RWPE1 (cell line): Measurements from ENCODE around the gene RETREG3.
"Not testable (repeated sequence)": the region's sequence is repeated elsewhere in the genome, so short reads cannot be mapped to it uniquely, and the experiment has no call there.

Source experiments
- CTCF ChIA-PET: fragments of 350-600 bp; sonication (Branson Sonifier 250); formaldehyde crosslinking; extraction: SDS; loops from one replicate; lab custom pipeline; 2021; lab: Yijun Ruan, JAX
- POLR2A ChIA-PET: fragments of 400-600 bp; formaldehyde crosslinking; extraction: SDS; loops from one replicate; lab custom pipeline; 2020; ENCODE audit warnings: antibody characterized with exemption; ENCODE audit not compliant: low non-redundant PET; lab: Yijun Ruan, JAX
- DNase-seq: peaks from one replicate; pipeline ENCODE4 v3.0.0; 2012; ENCODE audit warnings: low spot score
- H3K27ac ChIP-seq: fragments of 450-650 bp; 2 replicates; pipeline ENCODE4 v1.5.1; 2017
- TF ChIP-seq, protein P1 (sequence below): fragments of 450-650 bp; conservative IDR thresholded peaks from 2 replicates; pipeline ENCODE4 v1.5.1; 2017; ENCODE audit warnings: low read depth, mild to moderate bottlenecking

RETREG3 gene

DNA sequence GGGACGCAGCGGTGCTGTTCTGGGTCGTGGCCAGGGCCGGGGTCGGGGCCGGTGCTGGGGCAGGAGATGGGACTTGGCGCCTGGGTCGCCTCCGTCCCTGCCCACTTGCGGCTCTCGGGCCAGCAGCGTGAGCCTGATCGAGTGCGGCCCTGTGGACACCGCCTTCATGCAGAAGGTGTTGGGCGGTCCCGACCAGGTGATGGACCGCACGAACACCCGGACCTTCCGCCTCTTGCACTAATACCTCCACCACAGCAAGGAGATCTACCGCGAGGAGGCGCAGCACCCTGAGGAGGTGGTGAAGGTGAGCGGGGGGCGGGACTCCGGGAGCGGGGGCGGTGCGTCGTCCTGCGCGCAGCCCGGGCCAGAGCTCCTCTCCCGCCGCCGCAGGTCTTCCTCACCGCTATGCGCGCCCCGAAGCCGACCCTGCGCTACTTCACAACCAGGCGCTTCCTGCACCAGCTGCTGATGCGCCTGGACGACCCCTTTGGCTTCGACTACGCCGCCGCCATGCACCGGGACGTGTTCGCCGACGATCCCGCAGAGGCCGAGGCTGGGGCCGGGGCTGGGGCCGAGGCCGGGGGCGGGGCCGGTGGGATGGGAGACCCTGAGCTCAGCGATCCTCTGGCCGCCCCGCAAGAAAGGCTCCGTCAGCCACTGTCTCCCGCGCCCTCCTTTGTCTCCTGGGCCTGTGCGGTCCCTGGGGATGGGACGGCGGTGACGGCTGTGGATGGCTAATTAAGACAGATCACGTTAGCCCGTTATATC lies 60.9 kb downstream of the RETREG3 start:
- CTCF ChIA-PET: interaction anchor here (0.5 to 0.9 kb wide), 4 partner anchors 29 to 236 kb away, joined by 3 to 4 read pairs (median 3); no protein-coding TSS in a partner anchor

DNA sequence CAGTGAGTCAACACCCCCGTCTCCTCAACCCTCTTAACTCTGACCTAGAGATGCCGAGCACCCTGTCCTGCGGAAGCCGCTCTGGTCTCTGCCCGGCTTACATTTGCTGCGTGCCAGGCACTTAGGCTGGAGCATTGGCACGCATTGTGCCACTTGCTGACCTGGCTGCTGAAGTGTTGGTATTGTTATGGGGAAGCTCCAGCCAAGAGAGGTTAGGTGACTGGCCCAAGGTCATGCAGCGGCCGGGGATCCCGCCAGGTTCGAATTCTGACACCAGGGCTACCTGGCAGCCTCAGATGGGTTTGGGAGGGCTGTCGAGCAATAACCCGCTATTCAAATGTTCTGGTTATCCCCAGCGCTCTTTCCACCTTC lies 61.5 kb downstream of the RETREG3 start:
- POLR2A ChIA-PET: interaction anchor here (0.6 kb wide), 1 partner anchor 227 kb away, joined by 7 read pairs; no protein-coding TSS in a partner anchor
- CTCF ChIA-PET: interaction anchor here (0.5 kb wide), 1 partner anchor 95 kb away, joined by 3 read pairs; no protein-coding TSS in a partner anchor
- peak overlapping the region; percentile 54 for H3K27ac ChIP-seq
- DNase-seq: no peak
- TF ChIP-seq, protein P1, sequence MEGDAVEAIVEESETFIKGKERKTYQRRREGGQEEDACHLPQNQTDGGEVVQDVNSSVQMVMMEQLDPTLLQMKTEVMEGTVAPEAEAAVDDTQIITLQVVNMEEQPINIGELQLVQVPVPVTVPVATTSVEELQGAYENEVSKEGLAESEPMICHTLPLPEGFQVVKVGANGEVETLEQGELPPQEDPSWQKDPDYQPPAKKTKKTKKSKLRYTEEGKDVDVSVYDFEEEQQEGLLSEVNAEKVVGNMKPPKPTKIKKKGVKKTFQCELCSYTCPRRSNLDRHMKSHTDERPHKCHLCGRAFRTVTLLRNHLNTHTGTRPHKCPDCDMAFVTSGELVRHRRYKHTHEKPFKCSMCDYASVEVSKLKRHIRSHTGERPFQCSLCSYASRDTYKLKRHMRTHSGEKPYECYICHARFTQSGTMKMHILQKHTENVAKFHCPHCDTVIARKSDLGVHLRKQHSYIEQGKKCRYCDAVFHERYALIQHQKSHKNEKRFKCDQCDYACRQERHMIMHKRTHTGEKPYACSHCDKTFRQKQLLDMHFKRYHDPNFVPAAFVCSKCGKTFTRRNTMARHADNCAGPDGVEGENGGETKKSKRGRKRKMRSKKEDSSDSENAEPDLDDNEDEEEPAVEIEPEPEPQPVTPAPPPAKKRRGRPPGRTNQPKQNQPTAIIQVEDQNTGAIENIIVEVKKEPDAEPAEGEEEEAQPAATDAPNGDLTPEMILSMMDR: no peak

More for the DNA sequence above, 60.9 kb downstream of the RETREG3 start:
- POLR2A ChIA-PET: interaction anchor here (0.5 to 0.8 kb wide), 3 partner anchors 11 to 228 kb away, joined by 3 to 7 read pairs (median 3); no protein-coding TSS in a partner anchor
- TF ChIP-seq, protein P1: peak; percentile 68
- peak overlapping the region; percentile 54 for H3K27ac ChIP-seq
- no peak for DNase-seq

DNA sequence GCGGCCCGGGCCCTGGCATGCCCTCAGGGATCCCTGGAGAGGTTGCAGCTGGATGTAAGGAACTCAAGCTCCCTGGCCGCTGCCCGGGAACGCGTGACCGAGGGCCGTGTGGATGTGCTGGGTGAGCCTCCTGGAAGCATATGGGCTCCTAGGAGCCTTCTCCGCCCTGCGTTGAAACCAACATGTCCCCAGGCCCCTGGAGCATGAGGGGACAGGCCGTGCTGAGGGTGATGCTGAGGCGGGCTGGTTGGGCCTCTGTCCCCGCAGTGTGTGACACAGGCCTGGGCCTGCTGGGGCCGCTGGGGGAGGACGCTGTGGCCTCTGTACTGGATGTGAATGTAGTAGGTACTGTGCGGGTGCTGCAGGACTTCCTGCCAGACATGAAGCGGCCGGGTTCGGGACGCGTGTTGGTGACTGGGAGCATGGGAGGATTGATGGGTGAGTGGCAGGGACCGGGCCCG lies 62.1 kb downstream of the RETREG3 start:
- no peak for DNase-seq
- POLR2A ChIA-PET: no interaction called here
- peak overlapping the region; percentile 13; the same call in 1 of the 2 replicates for H3K27ac ChIP-seq
- TF ChIP-seq, protein P1: no peak
- CTCF ChIA-PET: no interaction called here

DNA sequence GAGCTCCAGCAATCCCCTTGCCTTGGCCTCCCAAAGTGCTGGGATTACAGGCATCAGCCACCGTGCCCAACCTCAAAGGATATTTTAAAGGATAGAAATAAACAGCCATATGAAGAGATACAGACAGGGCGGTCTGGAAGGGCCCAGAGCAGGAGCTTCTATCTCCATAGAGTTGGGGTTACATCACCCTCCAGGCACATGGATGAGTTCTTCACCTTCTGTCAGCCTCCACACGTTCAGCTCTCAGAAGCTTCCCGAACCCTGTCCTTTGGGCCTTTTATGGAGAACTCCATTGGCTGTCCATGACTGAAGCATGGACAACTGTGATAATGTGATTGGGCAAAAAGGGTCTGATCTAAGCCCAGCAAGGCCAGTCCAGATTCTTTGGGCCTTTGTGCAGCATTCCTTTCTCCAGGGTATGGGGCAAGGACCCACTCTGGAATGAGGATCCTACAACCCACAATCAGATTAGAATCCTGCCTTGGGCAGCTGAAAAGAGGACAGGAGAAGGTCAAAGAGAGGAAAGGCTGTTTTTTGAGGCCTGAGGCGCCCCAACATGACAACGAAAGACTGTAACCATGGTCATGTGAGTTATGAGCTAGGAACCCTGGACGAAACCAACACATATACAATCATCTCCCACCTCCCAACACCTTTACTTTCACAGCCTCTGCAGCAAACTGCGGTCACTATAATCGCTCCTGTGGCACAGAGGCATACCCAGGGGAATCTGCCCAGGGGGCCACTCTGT lies 63.2 kb downstream of the RETREG3 start:
- 0 out of 2 replicates have a peak overlapping the region, but pooled peaks have one; percentile 75 for H3K27ac ChIP-seq
- CTCF ChIA-PET, DNase-seq: not testable (repeated sequence)
- POLR2A ChIA-PET: interaction anchor here (0.6 kb wide), 1 partner anchor 360 kb away, joined by 4 read pairs; no protein-coding TSS in a partner anchor

DNA sequence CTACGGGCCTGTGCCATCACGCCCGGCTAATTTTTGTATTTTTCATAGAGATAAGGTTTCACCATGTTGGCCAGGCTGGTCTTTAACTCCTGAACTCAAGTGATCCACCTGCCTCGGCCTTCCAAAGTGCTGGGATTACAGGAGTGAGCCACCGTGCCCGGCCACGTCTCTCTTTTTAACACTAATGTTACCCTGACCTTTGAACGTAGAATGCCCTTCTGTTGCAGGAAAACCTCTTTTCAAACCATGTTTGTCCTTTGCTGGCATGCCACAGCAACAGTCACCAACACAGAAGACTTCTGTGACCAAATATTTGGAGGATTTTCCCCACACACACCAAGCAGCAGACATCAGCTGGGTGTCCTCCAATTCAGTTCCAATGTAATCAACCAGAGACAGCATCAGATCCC lies 64.3 kb downstream of the RETREG3 start:
- DNase-seq: no peak
- TF ChIP-seq, protein P1: no peak
- peak overlapping the region; percentile 75; the same call in 1 of the 2 replicates for H3K27ac ChIP-seq
- ChIA-PET POLR2A (no interaction called here), CTCF (no interaction called here)

DNA sequence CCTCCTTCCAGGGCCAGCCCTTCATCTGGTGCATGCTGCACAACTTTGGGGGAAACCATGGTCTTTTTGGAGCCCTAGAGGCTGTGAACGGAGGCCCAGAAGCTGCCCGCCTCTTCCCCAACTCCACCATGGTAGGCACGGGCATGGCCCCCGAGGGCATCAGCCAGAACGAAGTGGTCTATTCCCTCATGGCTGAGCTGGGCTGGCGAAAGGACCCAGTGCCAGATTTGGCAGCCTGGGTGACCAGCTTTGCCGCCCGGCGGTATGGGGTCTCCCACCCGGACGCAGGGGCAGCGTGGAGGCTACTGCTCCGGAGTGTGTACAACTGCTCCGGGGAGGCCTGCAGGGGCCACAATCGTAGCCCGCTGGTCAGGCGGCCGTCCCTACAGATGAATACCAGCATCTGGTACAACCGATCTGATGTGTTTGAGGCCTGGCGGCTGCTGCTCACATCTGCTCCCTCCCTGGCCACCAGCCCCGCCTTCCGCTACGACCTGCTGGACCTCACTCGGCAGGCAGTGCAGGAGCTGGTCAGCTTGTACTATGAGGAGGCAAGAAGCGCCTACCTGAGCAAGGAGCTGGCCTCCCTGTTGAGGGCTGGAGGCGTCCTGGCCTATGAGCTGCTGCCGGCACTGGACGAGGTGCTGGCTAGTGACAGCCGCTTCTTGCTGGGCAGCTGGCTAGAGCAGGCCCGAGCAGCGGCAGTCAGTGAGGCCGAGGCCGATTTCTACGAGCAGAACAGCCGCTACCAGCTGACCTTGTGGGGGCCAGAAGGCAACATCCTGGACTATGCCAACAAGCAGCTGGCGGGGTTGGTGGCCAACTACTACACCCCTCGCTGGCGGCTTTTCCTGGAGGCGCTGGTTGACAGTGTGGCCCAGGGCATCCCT lies 65.7 kb downstream of the RETREG3 start:
- CTCF ChIA-PET: no interaction called here
- TF ChIP-seq, protein P1: no peak
- peak overlapping the region; percentile 75 for H3K27ac ChIP-seq
- DNase-seq: no peak
- POLR2A ChIA-PET: no interaction called here
